Endodermal cell (in vitro differentiated cells): ENCODE data around the gene EVX2. TPM values are rescaled to one million over a fixed set of nuclear protein-coding genes. Genes with fewer than 3 reads are reported as not detected.

ENCODE experiments used
- DNase-seq: peaks from one replicate; pipeline ENCODE4 v3.0.0-alpha.2; 2017
- H3K27ac ChIP-seq: 2 replicates; pipeline ENCODE4 v1.5.1; 2013; ENCODE audit warnings: mild to moderate bottlenecking, low read depth, low read length, moderate library complexity
- H3K27me3 ChIP-seq: 2 replicates; pipeline ENCODE4 v1.6.1; 2013; ENCODE audit warnings: mild to moderate bottlenecking, low read length, moderate library complexity; ENCODE audit not compliant: insufficient read depth, control insufficient read depth, poor library complexity, severe bottlenecking
- H3K36me3 ChIP-seq: 2 replicates; pipeline ENCODE4 v1.7.0; 2013; ENCODE audit warnings: mild to moderate bottlenecking, low read length, moderate library complexity; ENCODE audit not compliant: control insufficient read depth, insufficient read depth
- H3K4me1 ChIP-seq: one replicate; pipeline ENCODE4 v1.7.0; 2013; ENCODE audit warnings: low read length; ENCODE audit not compliant: control insufficient read depth, insufficient read depth
- H3K4me3 ChIP-seq: 2 replicates; pipeline ENCODE4 v1.5.1; 2013; ENCODE audit warnings: mild to moderate bottlenecking, low read length, moderate library complexity
- H3K9ac ChIP-seq: 2 replicates; pipeline ENCODE4 v1.6.1; 2013; ENCODE audit warnings: mild to moderate bottlenecking, low read length, moderate library complexity; ENCODE audit not compliant: poor library complexity, severe bottlenecking; ENCODE audit errors: extremely low read depth
- H3K9me3 ChIP-seq: 2 replicates; pipeline ENCODE4 v1.6.1; 2013; ENCODE audit warnings: mild to moderate bottlenecking, low read length, moderate library complexity; ENCODE audit not compliant: control insufficient read depth
- H3K27ac Mint-ChIP-seq: 2 replicates; pipeline ENCODE4 v1.8.0; 2020; ENCODE audit warnings: mixed read lengths
- H3K27me3 Mint-ChIP-seq: 2 replicates; pipeline ENCODE4 v1.8.0; 2021; ENCODE audit warnings: mild to moderate bottlenecking, mixed read lengths; ENCODE audit not compliant: insufficient read depth
- H3K36me3 Mint-ChIP-seq: 2 replicates; pipeline ENCODE4 v1.8.0; 2020; ENCODE audit warnings: low read depth, mixed read lengths
- H3K4me1 Mint-ChIP-seq: 2 replicates; pipeline ENCODE4 v1.8.0; 2020; ENCODE audit warnings: mixed read lengths
- H3K4me3 Mint-ChIP-seq: 2 replicates; pipeline ENCODE4 v1.8.0; 2020; ENCODE audit warnings: mild to moderate bottlenecking, moderate library complexity, mixed read lengths
- H3K9me3 Mint-ChIP-seq: 2 replicates; pipeline ENCODE4 v1.8.0; 2020; ENCODE audit warnings: mild to moderate bottlenecking, mixed read lengths
- CTCF ChIP-seq: fragments of 200-600 bp; sonication (generic); conservative IDR thresholded peaks from 2 replicates; pipeline ENCODE4 v1.5.0; 2021; ENCODE audit warnings: antibody characterized with exemption, mild to moderate bottlenecking
- WGBS, 2 experiments: methylation state at CpG; one replicate each; pipeline versions ENCODE4 v1.1.5 to v1.1.7; 2013; ENCODE audit warnings: missing lambda C conversion rate in 2 of 2, mixed read lengths in 1 of 2; ENCODE audit not compliant: insufficient coverage in 1 of 2, insufficient read length in 1 of 2; 5-methylcytosine and 5-hydroxymethylcytosine counted together
- total RNA-seq, 2 donors: library from RNA; stranded (reverse); fragmentation: NEBNext Ultra II Directional in 1 of 2; extraction: Animal tissue kit (Norgen Biotek cat#: 25700) in 1 of 2; gene quantifications; 2 replicates in 1 of 2; 3 replicates in 1 of 2; pipeline ENCODE4 v1.2.1, GENCODE V29; 2021

EVX2 gene
- total RNA-seq, 2 donors from 2014 or later, result not detected

- no peaks in the 10 kb centered on the region for H3K36me3 ChIP-seq
- H3K4me3 Mint-ChIP-seq, result peak overlapping the region; percentile 24
- no peak overlapping the region for H3K27ac ChIP-seq
- H3K4me3 ChIP-seq, result no peak overlapping the region
- H3K36me3 Mint-ChIP-seq, result no peaks in the 10 kb centered on the region
- H3K27me3 ChIP-seq, result peaks cover 65% of the 10 kb centered on the region
- DNase-seq, result peak; percentile 66
- no peak for TF ChIP-seq CTCF
- H3K27me3 Mint-ChIP-seq, result peaks cover 93% of the 10 kb centered on the region
- peaks cover 2% of the 10 kb centered on the region for H3K9me3 Mint-ChIP-seq
- no peak overlapping the region for H3K9ac ChIP-seq
- peaks cover 4% of the 10 kb centered on the region for H3K9me3 ChIP-seq
- H3K4me1 Mint-ChIP-seq, result peaks cover 15% of the 10 kb centered on the region
- 92 to 94% methylated on average over 21 to 56 of the region's 56 CpGs for WGBS, 2 experiments
- no peak overlapping the region for H3K27ac Mint-ChIP-seq
- peaks cover 5% of the 10 kb centered on the region for H3K4me1 ChIP-seq
Measured at GRCh38 chr2:176066645-176067588, 16.8 kb downstream of the EVX2 start.

- peaks cover 4% of the 10 kb centered on the region for H3K9me3 ChIP-seq
- Mint-ChIP-seq H3K4me1 (peaks cover 18% of the 10 kb centered on the region), H3K9me3 (peaks cover 2% of the 10 kb centered on the region), H3K4me3 (no peak overlapping the region), H3K27me3 (peaks cover 81% of the 10 kb centered on the region), H3K36me3 (no peaks in the 10 kb centered on the region), H3K27ac (no peak overlapping the region)
- 93 to 100% methylated on average over 2 of the region's 2 CpGs for WGBS, 2 experiments
- H3K27ac ChIP-seq, result no peak overlapping the region
- no peak overlapping the region for H3K9ac ChIP-seq
- peaks cover 37% of the 10 kb centered on the region for H3K27me3 ChIP-seq
- H3K36me3 ChIP-seq, result no peaks in the 10 kb centered on the region
- no peak for TF ChIP-seq CTCF
- H3K4me3 ChIP-seq, result no peak overlapping the region
- DNase-seq, result no peak
- peaks cover 5% of the 10 kb centered on the region for H3K4me1 ChIP-seq
Measured at GRCh38 chr2:176063958-176064357, 19.8 kb downstream of the EVX2 start.

GRCh38 chr2:176056406-176056805 lies 27.4 kb downstream of the EVX2 start:
- no peaks in the 10 kb centered on the region for H3K9me3 Mint-ChIP-seq
- H3K27me3 Mint-ChIP-seq, result peaks cover 59% of the 10 kb centered on the region
- Histone ChIP-seq H3K4me3 (no peak overlapping the region), H3K9ac (no peak overlapping the region), H3K4me1 (no peaks in the 10 kb centered on the region), H3K36me3 (no peaks in the 10 kb centered on the region), H3K9me3 (no peaks in the 10 kb centered on the region), H3K27ac (no peak overlapping the region), H3K27me3 (peaks cover 6% of the 10 kb centered on the region)
- WGBS, 2 experiments, result no CpG with 5 or more reads among the region's 1 CpG
- H3K4me1 Mint-ChIP-seq, result no peaks in the 10 kb centered on the region
- no peak overlapping the region for H3K4me3 Mint-ChIP-seq
- no peak overlapping the region for H3K27ac Mint-ChIP-seq
- no peak for DNase-seq
- H3K36me3 Mint-ChIP-seq, result no peaks in the 10 kb centered on the region
- TF ChIP-seq CTCF, result no peak
